Keratinocyte (primary cell): ENCODE data around the gene WFS1.

Experiments
- CTCF ChIP-seq, 3 experiments: IDR thresholded peaks in 1 of 3; conservative IDR thresholded peaks in 1 of 3; optimal IDR thresholded peaks in 1 of 3; 2 replicates in 2 of 3; 3 replicates in 1 of 3; pipeline versions ENCODE3 to v1.5.1; 2011; ENCODE audit warnings: low read length in 3 of 3, mild to moderate bottlenecking in 3 of 3, moderate library complexity in 2 of 3, control low read depth in 1 of 3, inconsistent platforms in 1 of 3; ENCODE audit not compliant: insufficient read depth in 2 of 3; ENCODE audit errors: extremely low read depth in 1 of 3
- EZH2 ChIP-seq: IDR thresholded peaks from one replicate; pipeline ENCODE4 v1.6.1; 2012; ENCODE audit warnings: inconsistent platforms, mild to moderate bottlenecking, low read length, moderate library complexity

- TF ChIP-seq CTCF (optimal IDR thresholded peaks at IDR 0.05 in 1 of 3, IDR thresholded peaks at IDR 0.05 in 1 of 3, conservative IDR thresholded peaks at IDR 0.05 in 1 of 3; ENCODE audit: extremely low read depth in 1 of 3, insufficient read depth in 2 of 3, low read length in 3 of 3) (no peak), EZH2 (no peak)
These were observed 23.4 kb downstream of the WFS1 start for GRCh38 chr4:6293097-6293445.
